Upper lobe of right lung (tissue), 1 donor: Measurements from ENCODE around the gene COPS7A. TPM values are rescaled to one million over a fixed set of nuclear protein-coding genes. Genes with fewer than 3 reads are reported as not detected.
"Not testable (repeated sequence)": the region's sequence is repeated elsewhere in the genome, so short reads cannot be mapped to it uniquely, and the experiment has no call there.

Experiments
- ATAC-seq: fragments of 200-7000 bp; cut with Tn5 transposase; one replicate; pipeline ENCODE4 v1.9.1; 2020; ENCODE audit warnings: mild to moderate bottlenecking, moderate library complexity
- DNase-seq: peaks from one replicate; pipeline ENCODE4 v3.0.0-alpha.2; 2020
- H3K27ac ChIP-seq: fragments of 200-600 bp; one replicate; pipeline ENCODE4 v1.8.0; 2022
- H3K27me3 ChIP-seq: fragments of 200-600 bp; one replicate; pipeline ENCODE4 v1.8.0; 2022; ENCODE audit warnings: mild to moderate bottlenecking
- H3K36me3 ChIP-seq: fragments of 200-600 bp; one replicate; pipeline ENCODE4 v1.8.0; 2022
- H3K4me1 ChIP-seq: fragments of 200-600 bp; one replicate; pipeline ENCODE4 v1.8.0; 2022
- H3K4me3 ChIP-seq: fragments of 200-600 bp; one replicate; pipeline ENCODE4 v1.8.0; 2022; ENCODE audit warnings: mild to moderate bottlenecking
- H3K9me3 ChIP-seq: fragments of 200-600 bp; one replicate; pipeline ENCODE4 v1.8.0; 2022
- intact Hi-C: fragments of 100-400 bp; cut with DNase I; formaldehyde crosslinking; loops from one replicate; pipeline ENCODE4 v1.11.0; 2022
- total RNA-seq: library from RNA; stranded (reverse); fragmentation: NEBNext Ultra II Directional; extraction: Animal tissue kit (Norgen Biotek cat#: 25700); gene quantifications from one replicate; pipeline ENCODE4 v1.2.1, GENCODE V29; 2021
- TF ChIP-seq, protein P1 (sequence below): fragments of 200-600 bp; IDR thresholded peaks from one replicate; pipeline ENCODE4 v1.8.0; 2022; ENCODE audit warnings: antibody characterized with exemption
- donor health status: DM: no; HTN: yes; CAD: no; lungs with severe emphysema.

COPS7A gene
- total RNA-seq, 1 donor from 2014 or later: 57.9 TPM

DNA sequence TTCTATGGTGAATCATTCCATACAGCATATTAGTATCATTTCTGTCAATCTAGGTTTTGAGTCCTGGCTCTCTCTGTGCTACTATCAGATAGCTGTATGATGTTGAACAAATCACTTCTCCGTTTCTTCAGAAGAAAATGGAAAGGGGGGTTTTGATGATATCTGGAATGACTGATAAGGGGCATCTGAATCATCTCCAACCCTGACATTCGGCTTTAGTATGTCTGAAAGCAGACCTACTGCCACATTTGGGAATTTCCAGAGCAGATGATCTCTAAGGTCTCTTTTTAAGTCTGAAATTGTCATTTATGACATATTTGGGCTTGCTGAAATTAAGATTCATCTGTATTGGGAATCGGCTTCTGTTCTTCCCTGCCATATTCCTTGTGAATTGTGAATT lies 19.0 kb downstream of the COPS7A start:
- ATAC-seq (no peak), DNase-seq (no peak)
- Histone ChIP-seq H3K4me1 (peaks cover 4% of the 10 kb centered on the region), H3K27ac (no peak overlapping the region), H3K27me3 (no peaks in the 10 kb centered on the region), H3K36me3 (peaks cover 15% of the 10 kb centered on the region), H3K4me3 (no peak overlapping the region), H3K9me3 (no peaks in the 10 kb centered on the region)
- intact Hi-C loops: no loop called here
- TF ChIP-seq, protein P1, sequence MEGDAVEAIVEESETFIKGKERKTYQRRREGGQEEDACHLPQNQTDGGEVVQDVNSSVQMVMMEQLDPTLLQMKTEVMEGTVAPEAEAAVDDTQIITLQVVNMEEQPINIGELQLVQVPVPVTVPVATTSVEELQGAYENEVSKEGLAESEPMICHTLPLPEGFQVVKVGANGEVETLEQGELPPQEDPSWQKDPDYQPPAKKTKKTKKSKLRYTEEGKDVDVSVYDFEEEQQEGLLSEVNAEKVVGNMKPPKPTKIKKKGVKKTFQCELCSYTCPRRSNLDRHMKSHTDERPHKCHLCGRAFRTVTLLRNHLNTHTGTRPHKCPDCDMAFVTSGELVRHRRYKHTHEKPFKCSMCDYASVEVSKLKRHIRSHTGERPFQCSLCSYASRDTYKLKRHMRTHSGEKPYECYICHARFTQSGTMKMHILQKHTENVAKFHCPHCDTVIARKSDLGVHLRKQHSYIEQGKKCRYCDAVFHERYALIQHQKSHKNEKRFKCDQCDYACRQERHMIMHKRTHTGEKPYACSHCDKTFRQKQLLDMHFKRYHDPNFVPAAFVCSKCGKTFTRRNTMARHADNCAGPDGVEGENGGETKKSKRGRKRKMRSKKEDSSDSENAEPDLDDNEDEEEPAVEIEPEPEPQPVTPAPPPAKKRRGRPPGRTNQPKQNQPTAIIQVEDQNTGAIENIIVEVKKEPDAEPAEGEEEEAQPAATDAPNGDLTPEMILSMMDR: no peak

DNA sequence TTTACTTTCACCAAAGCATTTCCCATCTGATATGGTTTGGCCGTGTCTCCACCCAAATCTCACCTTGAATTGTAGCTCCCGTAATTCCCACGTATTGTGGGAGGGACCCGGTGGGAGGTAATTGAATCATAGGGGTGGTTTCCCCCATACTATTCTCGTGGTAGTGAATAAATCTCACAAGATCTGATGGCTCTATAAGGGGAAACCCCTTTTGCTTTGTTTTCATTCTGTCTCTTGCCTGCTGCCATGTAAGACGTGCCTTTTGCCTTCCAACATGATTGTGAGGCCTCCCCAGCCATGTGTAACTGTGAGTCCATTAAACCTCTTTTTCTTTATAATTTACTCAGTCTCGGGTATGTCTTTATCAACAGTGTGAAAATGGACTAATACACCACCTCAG lies 19.5 kb downstream of the COPS7A start:
- DNase-seq, H3K4me3 ChIP-seq, H3K4me1 ChIP-seq, ATAC-seq, H3K9me3 ChIP-seq, H3K27ac ChIP-seq, H3K27me3 ChIP-seq, intact Hi-C loops: not testable (repeated sequence)
- H3K36me3 ChIP-seq: peaks cover 19% of the 10 kb centered on the region

DNA sequence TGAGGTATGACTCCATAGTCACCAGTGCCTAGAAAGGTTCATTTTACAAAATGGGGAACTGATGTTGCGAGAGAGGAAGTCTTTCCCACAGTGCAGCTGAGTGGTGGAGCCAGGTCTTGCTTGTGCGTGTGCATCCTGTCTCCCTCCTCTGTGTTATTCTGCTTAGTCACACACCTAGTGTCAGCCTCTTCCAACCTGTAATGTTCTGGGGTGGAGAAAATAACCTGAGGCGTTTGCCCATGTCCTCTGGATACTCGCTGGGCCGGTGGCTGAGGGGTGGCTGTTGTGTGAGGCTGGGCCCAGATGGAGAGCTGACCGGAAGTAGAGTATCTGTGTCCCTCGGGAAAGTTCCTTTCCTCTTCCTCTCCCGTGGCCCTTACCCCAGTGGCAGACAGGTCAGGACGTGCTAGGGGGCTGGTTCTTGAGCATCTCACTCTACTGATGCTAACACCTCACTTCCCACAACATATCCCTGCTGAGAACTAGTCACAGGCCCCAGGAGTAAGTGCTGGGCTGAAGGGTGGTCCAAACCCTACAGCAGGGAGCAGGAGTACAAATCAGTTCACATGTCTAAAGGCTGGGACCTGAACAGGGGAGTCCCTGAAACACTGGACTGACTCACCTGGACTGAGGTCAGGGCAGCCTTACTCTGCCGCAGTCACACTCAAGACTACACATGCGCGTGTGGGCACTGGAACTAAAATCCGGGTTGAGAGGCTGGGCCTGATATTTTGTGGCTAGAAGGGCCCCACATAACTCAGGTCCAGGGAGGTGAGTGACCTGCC lies 22.1 kb downstream of the COPS7A start:
- no peaks in the 10 kb centered on the region for H3K9me3 ChIP-seq
- ATAC-seq (peak; percentile 83), DNase-seq (no peak)
- peak overlapping the region; percentile 51 for H3K27ac ChIP-seq
- no peak overlapping the region for H3K4me3 ChIP-seq
- TF ChIP-seq, protein P1: no peak
- H3K27me3 ChIP-seq: no peaks in the 10 kb centered on the region
- peaks cover 4% of the 10 kb centered on the region for H3K4me1 ChIP-seq
- intact Hi-C loops: no loop called here
- peaks cover 46% of the 10 kb centered on the region for H3K36me3 ChIP-seq

DNA sequence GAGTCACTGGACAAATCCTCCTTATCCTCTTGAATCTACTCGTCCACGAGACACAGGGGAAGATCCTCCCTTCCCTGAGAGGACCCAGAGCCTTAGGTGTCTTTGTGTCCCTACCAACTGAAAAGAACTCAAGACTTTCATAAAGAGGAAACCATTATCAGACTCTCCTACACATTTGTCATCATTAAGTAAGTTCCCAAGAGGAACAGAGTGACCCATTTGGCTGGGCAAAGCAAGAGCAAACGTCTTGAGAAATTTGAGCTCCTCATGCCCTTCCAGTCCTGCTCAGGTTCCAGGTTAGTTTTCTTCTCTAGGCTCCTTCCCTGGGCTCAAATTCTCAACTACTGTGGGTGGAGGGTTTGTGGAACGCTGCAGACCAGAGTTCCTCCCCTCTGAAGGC lies 23.4 kb downstream of the COPS7A start:
- no peak overlapping the region for H3K27ac ChIP-seq
- peaks cover 56% of the 10 kb centered on the region for H3K36me3 ChIP-seq
- intact Hi-C loops: no loop called here
- ATAC-seq: no peak
- H3K27me3 ChIP-seq: no peaks in the 10 kb centered on the region
- H3K4me3 ChIP-seq: no peak overlapping the region
- H3K4me1 ChIP-seq: peaks cover 10% of the 10 kb centered on the region
- H3K9me3 ChIP-seq: no peaks in the 10 kb centered on the region
- TF ChIP-seq, protein P1: no peak
- no peak for DNase-seq

DNA sequence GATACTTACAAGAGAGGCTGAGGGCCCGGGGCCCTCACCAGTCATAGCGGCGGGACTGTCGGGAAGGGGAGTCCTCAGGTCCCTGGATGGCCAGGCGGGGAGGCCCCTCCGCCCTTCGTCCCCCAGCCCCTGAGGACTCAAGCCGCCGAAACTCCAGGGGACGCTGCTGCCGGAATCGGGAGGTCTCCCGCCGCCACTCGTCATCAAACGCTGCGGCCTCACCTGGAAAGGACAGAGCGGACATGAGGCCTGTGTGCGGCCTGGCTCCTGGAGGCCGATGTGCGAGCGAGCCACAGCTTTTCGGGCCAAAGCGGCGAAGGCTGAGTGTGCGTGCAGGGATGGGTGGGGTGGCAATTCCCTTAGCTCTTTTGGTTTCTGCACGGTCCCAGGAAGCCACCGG lies 24.9 kb downstream of the COPS7A start:
- Histone ChIP-seq H3K4me3 (no peak overlapping the region), H3K36me3 (peaks cover 56% of the 10 kb centered on the region), H3K4me1 (peaks cover 13% of the 10 kb centered on the region), H3K27me3 (no peaks in the 10 kb centered on the region), H3K27ac (no peak overlapping the region), H3K9me3 (no peaks in the 10 kb centered on the region)
- intact Hi-C loops: no loop called here
- no peak for ATAC-seq
- DNase-seq: no peak
- TF ChIP-seq, protein P1: no peak

DNA sequence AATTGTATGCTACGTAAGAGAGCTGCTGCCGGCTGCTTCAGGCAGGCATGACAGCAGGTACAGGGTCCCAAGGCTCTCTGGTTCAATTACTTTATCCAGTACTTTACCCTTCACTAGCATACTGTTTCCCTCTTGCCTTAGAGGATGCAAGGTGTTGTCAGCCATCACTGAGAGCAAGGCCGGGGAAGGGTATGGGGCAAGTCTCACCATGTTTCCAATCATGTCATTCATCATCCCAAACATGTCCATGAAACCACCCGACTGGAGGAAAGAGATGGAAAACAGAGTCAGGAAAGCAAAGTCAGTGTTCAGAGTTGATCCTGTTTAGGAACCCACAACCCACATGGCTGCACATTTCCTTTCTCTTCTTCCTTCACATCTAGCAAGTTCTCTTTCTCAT lies 26.7 kb downstream of the COPS7A start:
- intact Hi-C loops: no loop called here
- H3K36me3 ChIP-seq: peaks cover 56% of the 10 kb centered on the region

More for the DNA sequence above, 26.7 kb downstream of the COPS7A start:
- Histone ChIP-seq H3K27me3 (no peaks in the 10 kb centered on the region), H3K4me3 (no peak overlapping the region), H3K9me3 (no peaks in the 10 kb centered on the region), H3K4me1 (peaks cover 16% of the 10 kb centered on the region), H3K27ac (no peak overlapping the region)
- TF ChIP-seq, protein P1: no peak
- DNase-seq (no peak), ATAC-seq (no peak)
